Astrocyte of the spinal cord (primary cell): Measurements from ENCODE around the gene NBPF3.

ENCODE experiments used
- DNase-seq: peaks from one replicate; pipeline ENCODE4 v3.0.0; 2011; ENCODE audit warnings: low read depth, low spot score
- H3K4me3 ChIP-seq: 2 replicates; pipeline ENCODE4 v1.5.1; 2011; ENCODE audit warnings: low read depth, mild to moderate bottlenecking, low read length, moderate library complexity
- in situ Hi-C: cut with HindIII; loops from 2 replicates; pipeline ENCODE4 v1.10.0; 2017; ENCODE audit warnings: low sequenced_read_pairs
- TF ChIP-seq, protein P1 (sequence below): IDR thresholded peaks from 2 replicates; pipeline ENCODE4 v1.5.1; 2012; ENCODE audit warnings: low read depth, mild to moderate bottlenecking, low read length, inconsistent platforms

The NBPF3 gene

DNA sequence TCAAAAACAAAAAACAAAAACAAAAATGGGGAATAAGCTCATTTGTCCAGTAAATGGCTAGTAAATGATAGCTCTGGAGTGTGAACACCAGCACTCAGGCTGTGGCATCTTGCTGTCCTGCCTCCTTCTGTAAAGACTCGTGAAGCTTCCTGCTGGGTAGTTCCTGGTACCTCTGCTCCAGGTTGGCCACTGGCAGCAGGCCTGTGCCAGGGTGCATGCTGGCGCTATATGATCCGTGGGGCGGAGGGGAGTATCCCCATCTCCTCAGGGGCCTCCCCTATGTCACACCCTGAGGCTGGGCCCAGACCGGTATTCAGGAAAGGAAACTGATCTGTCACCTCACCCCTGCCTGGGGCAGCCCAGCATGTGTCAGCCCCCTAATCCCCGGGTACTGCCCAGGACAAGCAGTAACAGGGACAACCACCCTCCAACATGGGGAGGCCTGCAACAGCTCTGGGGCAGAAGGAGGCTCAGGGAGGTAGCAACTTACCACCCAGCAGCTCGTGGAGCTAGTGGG, 83.4 kb downstream of the NBPF3 start:
- in situ Hi-C loops: no loop called here
- DNase-seq: no peak
- TF ChIP-seq, protein P1, sequence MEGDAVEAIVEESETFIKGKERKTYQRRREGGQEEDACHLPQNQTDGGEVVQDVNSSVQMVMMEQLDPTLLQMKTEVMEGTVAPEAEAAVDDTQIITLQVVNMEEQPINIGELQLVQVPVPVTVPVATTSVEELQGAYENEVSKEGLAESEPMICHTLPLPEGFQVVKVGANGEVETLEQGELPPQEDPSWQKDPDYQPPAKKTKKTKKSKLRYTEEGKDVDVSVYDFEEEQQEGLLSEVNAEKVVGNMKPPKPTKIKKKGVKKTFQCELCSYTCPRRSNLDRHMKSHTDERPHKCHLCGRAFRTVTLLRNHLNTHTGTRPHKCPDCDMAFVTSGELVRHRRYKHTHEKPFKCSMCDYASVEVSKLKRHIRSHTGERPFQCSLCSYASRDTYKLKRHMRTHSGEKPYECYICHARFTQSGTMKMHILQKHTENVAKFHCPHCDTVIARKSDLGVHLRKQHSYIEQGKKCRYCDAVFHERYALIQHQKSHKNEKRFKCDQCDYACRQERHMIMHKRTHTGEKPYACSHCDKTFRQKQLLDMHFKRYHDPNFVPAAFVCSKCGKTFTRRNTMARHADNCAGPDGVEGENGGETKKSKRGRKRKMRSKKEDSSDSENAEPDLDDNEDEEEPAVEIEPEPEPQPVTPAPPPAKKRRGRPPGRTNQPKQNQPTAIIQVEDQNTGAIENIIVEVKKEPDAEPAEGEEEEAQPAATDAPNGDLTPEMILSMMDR: no peak
- H3K4me3 ChIP-seq: no peak overlapping the region

- H3K4me3 ChIP-seq: no peak overlapping the region
- TF ChIP-seq, protein P1: no peak
- no peak for DNase-seq
- in situ Hi-C loops: no loop called here
These were observed 84.3 kb downstream of the NBPF3 start for GRCh38 chr1:21524220-21524619.

GRCh38 chr1:21524686-21525339, 84.9 kb downstream of the NBPF3 start:
- in situ Hi-C loops: no loop called here
- DNase-seq: no peak
- TF ChIP-seq, protein P1: no peak
- no peak overlapping the region for H3K4me3 ChIP-seq

GRCh38 chr1:21525340-21525717, 85.4 kb downstream of the NBPF3 start:
- in situ Hi-C loops: no loop called here
- H3K4me3 ChIP-seq: no peak overlapping the region
- no peak for DNase-seq
- TF ChIP-seq, protein P1: no peak

DNA sequence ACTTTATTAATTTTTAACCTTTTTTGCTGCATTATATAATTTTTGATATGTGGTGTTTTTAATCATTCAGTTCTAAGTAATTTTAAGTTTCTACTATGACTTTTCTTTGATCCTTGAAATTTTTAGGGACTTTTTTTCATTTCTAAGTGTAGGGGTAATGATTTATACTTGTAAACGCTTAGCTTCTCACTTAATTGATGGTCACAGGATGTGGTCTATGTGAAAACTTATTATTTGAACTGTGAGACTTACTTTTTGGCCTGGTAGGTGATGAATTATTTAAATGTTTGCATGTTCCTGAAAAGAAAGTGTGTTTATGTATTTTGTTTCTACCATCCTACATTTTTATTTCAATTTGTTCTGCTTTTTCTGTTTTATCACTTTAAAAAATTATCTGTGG, 86.5 kb downstream of the NBPF3 start:
- TF ChIP-seq, protein P1: no peak
- H3K4me3 ChIP-seq: no peak overlapping the region
- no peak for DNase-seq
- in situ Hi-C loops: no loop called here

DNA sequence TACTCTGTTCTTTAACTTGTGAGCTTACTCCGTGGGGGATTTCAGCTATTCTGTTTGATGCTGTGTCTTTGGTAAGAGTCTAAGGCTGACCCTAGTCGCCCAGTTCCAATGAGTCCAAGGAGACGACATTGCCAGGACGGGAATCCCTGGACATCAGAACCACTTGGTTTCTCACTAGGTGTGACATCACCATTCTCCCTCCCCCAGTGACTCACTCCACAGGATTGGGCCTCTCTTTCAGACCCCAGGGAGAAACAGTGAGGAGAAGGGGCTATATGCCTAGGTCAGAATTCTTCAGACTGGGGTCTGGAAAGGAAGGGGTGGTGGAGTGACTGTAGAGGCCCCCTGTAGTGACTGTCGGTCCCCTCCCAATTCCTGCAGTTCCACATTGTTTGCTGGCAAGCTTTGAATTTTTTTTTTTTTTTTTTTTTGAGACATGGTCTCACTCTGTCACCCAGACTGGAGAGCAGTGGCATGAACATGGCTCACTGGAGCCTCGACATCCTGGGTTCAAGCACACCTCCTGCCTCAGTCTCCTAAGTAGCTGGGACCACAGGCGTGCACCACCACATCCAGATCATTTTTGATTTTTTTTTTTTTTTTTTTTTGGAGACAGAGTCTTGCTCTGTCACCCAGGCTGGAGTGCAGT, 90.6 kb downstream of the NBPF3 start:
- peak; percentile 29 for DNase-seq
- TF ChIP-seq, protein P1: no peak
- no peak overlapping the region for H3K4me3 ChIP-seq
- in situ Hi-C loops: no loop called here
